Measurements from ENCODE around the gene SKIDA1.

Gene SKIDA1

DNA sequence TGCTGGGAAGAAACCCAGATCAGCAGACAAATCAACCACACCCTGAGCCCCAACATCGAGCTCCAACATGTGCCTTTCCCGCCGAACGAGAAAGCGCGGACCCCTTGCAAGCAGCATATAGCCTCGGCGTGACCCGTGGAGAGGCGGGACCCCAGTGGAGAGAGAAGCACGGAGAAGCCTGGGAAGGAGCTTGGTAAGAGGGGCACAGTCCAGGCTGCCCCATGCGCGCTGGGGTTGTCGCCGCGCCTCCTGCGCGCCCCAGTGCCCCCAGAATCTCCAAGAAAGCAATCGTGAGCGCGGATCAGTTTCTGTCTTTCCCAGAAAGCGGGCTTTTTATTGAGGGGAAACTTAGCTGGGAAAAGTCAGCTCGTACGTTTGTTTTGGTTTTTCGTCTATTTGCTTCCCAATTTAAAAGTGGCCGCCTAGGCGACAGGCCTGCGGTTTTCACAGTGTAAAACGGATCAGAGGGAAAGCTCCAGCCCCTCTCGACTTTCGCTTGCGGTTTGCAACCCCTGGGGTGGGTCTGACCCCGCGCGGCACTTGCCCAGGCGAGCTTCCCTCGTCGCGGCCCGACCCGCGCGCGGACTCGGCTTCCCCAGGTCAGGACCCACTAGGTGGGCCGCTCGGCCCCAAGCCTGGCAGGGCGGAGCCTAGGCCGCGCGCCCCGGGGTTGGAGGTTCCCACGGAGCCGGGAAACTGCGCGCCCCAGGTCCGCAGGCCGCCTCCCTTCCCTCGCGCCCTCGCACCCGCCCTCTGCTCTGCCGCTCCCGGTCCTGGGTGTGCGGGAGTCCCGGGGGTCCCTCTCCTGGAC, 31.1 kb downstream of the SKIDA1 start:
- no peak overlapping the region for H3K27ac ChIP-seq (ENCODE audit: low read depth, low read length)
- no peaks in the 10 kb centered on the region for H3K36me3 ChIP-seq (ENCODE audit: control insufficient read depth, low read length)
- peaks cover 28% of the 10 kb centered on the region for H3K4me1 ChIP-seq (ENCODE audit: control insufficient read depth, low read length)
- TF ChIP-seq, protein P1, sequence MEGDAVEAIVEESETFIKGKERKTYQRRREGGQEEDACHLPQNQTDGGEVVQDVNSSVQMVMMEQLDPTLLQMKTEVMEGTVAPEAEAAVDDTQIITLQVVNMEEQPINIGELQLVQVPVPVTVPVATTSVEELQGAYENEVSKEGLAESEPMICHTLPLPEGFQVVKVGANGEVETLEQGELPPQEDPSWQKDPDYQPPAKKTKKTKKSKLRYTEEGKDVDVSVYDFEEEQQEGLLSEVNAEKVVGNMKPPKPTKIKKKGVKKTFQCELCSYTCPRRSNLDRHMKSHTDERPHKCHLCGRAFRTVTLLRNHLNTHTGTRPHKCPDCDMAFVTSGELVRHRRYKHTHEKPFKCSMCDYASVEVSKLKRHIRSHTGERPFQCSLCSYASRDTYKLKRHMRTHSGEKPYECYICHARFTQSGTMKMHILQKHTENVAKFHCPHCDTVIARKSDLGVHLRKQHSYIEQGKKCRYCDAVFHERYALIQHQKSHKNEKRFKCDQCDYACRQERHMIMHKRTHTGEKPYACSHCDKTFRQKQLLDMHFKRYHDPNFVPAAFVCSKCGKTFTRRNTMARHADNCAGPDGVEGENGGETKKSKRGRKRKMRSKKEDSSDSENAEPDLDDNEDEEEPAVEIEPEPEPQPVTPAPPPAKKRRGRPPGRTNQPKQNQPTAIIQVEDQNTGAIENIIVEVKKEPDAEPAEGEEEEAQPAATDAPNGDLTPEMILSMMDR (IDR thresholded peaks at IDR 0.05; ENCODE audit: low read depth, low read length, poor library complexity, severe bottlenecking) = no peak
- TF ChIP-seq EZH2phosphoT487 (IDR thresholded peaks at IDR 0.05; ENCODE audit: borderline replicate concordance, low read length) = peak; percentile 60
- H3K79me2 ChIP-seq (ENCODE audit: control insufficient read depth, low read length) = no peaks in the 10 kb centered on the region
- H3K4me2 ChIP-seq (ENCODE audit: low read length) = peak overlapping the region; percentile 97
- H3K9me3 ChIP-seq (ENCODE audit: control insufficient read depth, insufficient read depth, low read length) = no peaks in the 10 kb centered on the region
- H3K9me2 ChIP-seq (replicated peaks; ENCODE audit: control insufficient read depth, low read length) = no peaks in the 10 kb centered on the region
- peaks cover 62% of the 10 kb centered on the region for H3K27me3 ChIP-seq (ENCODE audit: control insufficient read depth, low read length)
- no peaks in the 10 kb centered on the region for H4K20me1 ChIP-seq (ENCODE audit: control insufficient read depth, insufficient read depth, low read depth, low read length)
- peak overlapping the region; percentile 79 for H3K4me3 ChIP-seq (ENCODE audit: low read length)
- H3F3A ChIP-seq (ENCODE audit: control insufficient read depth, insufficient read depth) = 0 out of 2 replicates have a peak, but pooled peaks cover 4% of the 10 kb centered on the region

GRCh38 chr10:21493784-21494183, 31.7 kb downstream of the SKIDA1 start:
- peak overlapping the region; percentile 97 for H3K4me2 ChIP-seq (ENCODE audit: low read length)

GRCh38 chr10:21492421-21492820, 33.1 kb downstream of the SKIDA1 start:
- H3K9me3 ChIP-seq (ENCODE audit: control insufficient read depth, insufficient read depth, low read length) = no peaks in the 10 kb centered on the region
- TF ChIP-seq EZH2phosphoT487 (IDR thresholded peaks at IDR 0.05; ENCODE audit: borderline replicate concordance, low read length) = no peak
- TF ChIP-seq, protein P1 (IDR thresholded peaks at IDR 0.05; ENCODE audit: low read depth, low read length, poor library complexity, severe bottlenecking) = no peak
- H3K36me3 ChIP-seq (ENCODE audit: control insufficient read depth, low read length) = no peaks in the 10 kb centered on the region
- H3K4me2 ChIP-seq (ENCODE audit: low read length) = no peak overlapping the region
- H3K4me3 ChIP-seq (ENCODE audit: low read length) = no peak overlapping the region
- H3K4me1 ChIP-seq (ENCODE audit: control insufficient read depth, low read length) = peaks cover 27% of the 10 kb centered on the region
- H4K20me1 ChIP-seq (ENCODE audit: control insufficient read depth, insufficient read depth, low read depth, low read length) = no peaks in the 10 kb centered on the region
- H3K27me3 ChIP-seq (ENCODE audit: control insufficient read depth, low read length) = peaks cover 45% of the 10 kb centered on the region
- H3K27ac ChIP-seq (ENCODE audit: low read depth, low read length) = no peak overlapping the region
- no peaks in the 10 kb centered on the region for H3K79me2 ChIP-seq (ENCODE audit: control insufficient read depth, low read length)
- no peaks in the 10 kb centered on the region for H3K9me2 ChIP-seq (replicated peaks; ENCODE audit: control insufficient read depth, low read length)
- 0 out of 2 replicates have a peak, but pooled peaks cover under 1% of the 10 kb centered on the region for H3F3A ChIP-seq (ENCODE audit: control insufficient read depth, insufficient read depth)

More at GRCh38 chr10:21493784-21494183, 31.7 kb downstream of the SKIDA1 start:
- Histone ChIP-seq H3K9me2 (replicated peaks; ENCODE audit: control insufficient read depth, low read length) (no peaks in the 10 kb centered on the region), H3K9me3 (ENCODE audit: control insufficient read depth, insufficient read depth, low read length) (no peaks in the 10 kb centered on the region), H4K20me1 (ENCODE audit: control insufficient read depth, insufficient read depth, low read depth, low read length) (no peaks in the 10 kb centered on the region), H3K27ac (ENCODE audit: low read depth, low read length) (no peak overlapping the region), H3K4me3 (ENCODE audit: low read length) (peak overlapping the region; percentile 79; the same call in 1 of the 2 replicates), H3K27me3 (ENCODE audit: control insufficient read depth, low read length) (peaks cover 56% of the 10 kb centered on the region), H3F3A (ENCODE audit: control insufficient read depth, insufficient read depth) (0 out of 2 replicates have a peak, but pooled peaks cover 4% of the 10 kb centered on the region), H3K79me2 (ENCODE audit: control insufficient read depth, low read length) (no peaks in the 10 kb centered on the region), H3K4me1 (ENCODE audit: control insufficient read depth, low read length) (peaks cover 28% of the 10 kb centered on the region), H3K36me3 (ENCODE audit: control insufficient read depth, low read length) (no peaks in the 10 kb centered on the region)
- TF ChIP-seq, protein P1 (IDR thresholded peaks at IDR 0.05; ENCODE audit: low read depth, low read length, poor library complexity, severe bottlenecking) = no peak
- TF ChIP-seq EZH2phosphoT487 (IDR thresholded peaks at IDR 0.05; ENCODE audit: borderline replicate concordance, low read length) = no peak
